IMR-90 (cell line): ENCODE results near the gene FBLN7. TPM values are rescaled to one million over a fixed set of nuclear protein-coding genes. Genes with fewer than 3 reads are reported as not detected.
A peak's percentile ranks its signal among the peaks of the same experiment; 100 is the strongest.

Experiments
- ATAC-seq: fragments of 200-7000 bp; cut with Tn5 transposase; 2 replicates; pipeline ENCODE4 v1.9.1; 2020; ENCODE audit warnings: low read depth, mild to moderate bottlenecking, moderate library complexity
- BruUV-seq: library from RNA; stranded (reverse); fragments of 400-500 nt; replicated peaks from 2 replicates; lab custom pipeline; 2021; lab: Mats Ljungman, UMichigan
- CTCF ChIA-PET: fragments of 300-600 bp; formaldehyde crosslinking; extraction: SDS; loops from one replicate; lab custom pipeline; 2021; ENCODE audit warnings: antibody characterized with exemption; lab: Yijun Ruan, JAX
- POLR2A ChIA-PET: fragments of 300-600 bp; sonication (Branson Sonifier 250); formaldehyde crosslinking; loops from one replicate; lab custom pipeline; 2022; ENCODE audit warnings: antibody characterized with exemption; ENCODE audit not compliant: unreplicated experiment; lab: Charles Lee
- DNase-seq: peaks from one replicate; pipeline ENCODE4 v3.0.0; 2013
- H2AFZ ChIP-seq: replicated peaks from 2 replicates; pipeline ENCODE3; 2013; ENCODE audit warnings: low read length, mild to moderate bottlenecking; ENCODE audit not compliant: poor library complexity
- H2AK5ac ChIP-seq: 2 replicates; pipeline ENCODE4 v1.6.1; 2013; ENCODE audit warnings: low read depth, low read length, inconsistent platforms
- H2AK9ac ChIP-seq: replicated peaks from 2 replicates; pipeline ENCODE3; 2013; ENCODE audit warnings: mild to moderate bottlenecking, low read depth, low read length, moderate library complexity; ENCODE audit not compliant: poor library complexity
- H2BK120ac ChIP-seq: 2 replicates; pipeline ENCODE4 v1.6.1; 2013; ENCODE audit warnings: low read depth, low read length, inconsistent platforms
- H2BK15ac ChIP-seq: 3 replicates; pipeline ENCODE4 v1.6.1; 2013; ENCODE audit warnings: low read depth, low read length, inconsistent platforms
- H2BK20ac ChIP-seq: 2 replicates; pipeline ENCODE4 v1.6.1; 2013; ENCODE audit warnings: low read depth, mild to moderate bottlenecking, inconsistent platforms, low read length, moderate library complexity
- H2BK5ac ChIP-seq: 2 replicates; pipeline ENCODE4 v1.6.1; 2013; ENCODE audit warnings: mild to moderate bottlenecking, low read depth, low read length, inconsistent platforms; ENCODE audit not compliant: poor library complexity, severe bottlenecking
- H3K14ac ChIP-seq: replicated peaks from 2 replicates; pipeline ENCODE4 v1.6.1; 2013; ENCODE audit warnings: low read depth, low read length, inconsistent platforms
- H3K18ac ChIP-seq: 2 replicates; pipeline ENCODE4 v1.6.1; 2013; ENCODE audit warnings: low read depth, low read length, control low read depth
- H3K23ac ChIP-seq: 2 replicates; pipeline ENCODE4 v1.6.1; 2013; ENCODE audit warnings: low read depth, low read length, inconsistent platforms
- H3K27ac ChIP-seq: 2 replicates; pipeline ENCODE4 v1.5.1; 2013; ENCODE audit warnings: mild to moderate bottlenecking, control low read depth, low read length; ENCODE audit not compliant: insufficient read depth
- H3K27me3 ChIP-seq: 2 replicates; pipeline ENCODE4 v1.6.1; 2013; ENCODE audit warnings: low read length; ENCODE audit not compliant: control insufficient read depth, insufficient read depth
- H3K36me3 ChIP-seq: 2 replicates; pipeline ENCODE4 v1.6.1; 2013; ENCODE audit warnings: low read length, mixed read lengths; ENCODE audit not compliant: control insufficient read depth, insufficient read depth
- H3K4ac ChIP-seq: 2 replicates; pipeline ENCODE4 v1.6.1; 2013; ENCODE audit warnings: low read depth, low read length, inconsistent platforms
- H3K4me1 ChIP-seq: 2 replicates; pipeline ENCODE4 v1.6.1; 2013; ENCODE audit warnings: low read length, mixed read lengths; ENCODE audit not compliant: control insufficient read depth, insufficient read depth
- H3K4me2 ChIP-seq: 2 replicates; pipeline ENCODE4 v1.6.1; 2013; ENCODE audit warnings: low read depth, mild to moderate bottlenecking, control low read depth, low read length, moderate library complexity
- H3K4me3 ChIP-seq: 2 replicates; pipeline ENCODE4 v1.5.1; 2013; ENCODE audit warnings: low read depth, mild to moderate bottlenecking, control low read depth, low read length, moderate library complexity; ENCODE audit not compliant: insufficient read depth
- H3K56ac ChIP-seq: 2 replicates; pipeline ENCODE4 v1.6.1; 2013; ENCODE audit warnings: low read length, inconsistent platforms; ENCODE audit not compliant: insufficient read depth; ENCODE audit errors: extremely low read depth
- H3K79me1 ChIP-seq, 2 experiments: 2 replicates each; pipeline ENCODE4 v1.6.1; 2013; ENCODE audit warnings: low read length in 2 of 2, inconsistent platforms in 1 of 2, low read depth in 1 of 2
- H3K9ac ChIP-seq: 2 replicates; pipeline ENCODE4 v1.6.1; 2013; ENCODE audit warnings: low read depth, low read length, control low read depth
- H3K9me1 ChIP-seq: 2 replicates; pipeline ENCODE4 v1.6.1; 2013; ENCODE audit warnings: low read length, inconsistent platforms; ENCODE audit not compliant: insufficient read depth
- H3K9me3 ChIP-seq: 2 replicates; pipeline ENCODE4 v1.6.1; 2013; ENCODE audit warnings: low read length; ENCODE audit not compliant: control insufficient read depth, insufficient read depth
- H4K20me1 ChIP-seq: 2 replicates; pipeline ENCODE4 v1.6.1; 2013; ENCODE audit warnings: low read length, inconsistent platforms; ENCODE audit not compliant: insufficient read depth
- H4K5ac ChIP-seq: 2 replicates; pipeline ENCODE4 v1.6.1; 2013; ENCODE audit warnings: mild to moderate bottlenecking, low read depth, low read length, control low read depth
- H4K8ac ChIP-seq, 2 experiments: 2 replicates each; pipeline ENCODE4 v1.6.1; 2013; ENCODE audit warnings: low read depth in 2 of 2, low read length in 2 of 2, control low read depth in 1 of 2, inconsistent platforms in 1 of 2
- H4K91ac ChIP-seq: 2 replicates; pipeline ENCODE4 v1.6.1; 2013; ENCODE audit warnings: low read depth, low read length, inconsistent platforms; ENCODE audit not compliant: insufficient read depth
- BHLHE40 ChIP-seq: fragments of 150-350 bp; IDR thresholded peaks from 2 replicates; pipeline ENCODE4 v1.6.1; 2016; ENCODE audit warnings: mild to moderate bottlenecking, low read depth, low read length
- CEBPB ChIP-seq: IDR thresholded peaks from 2 replicates; pipeline ENCODE4 v1.6.1; 2012; ENCODE audit warnings: low read depth, low read length, improper control_type of control experiment
- CHD1 ChIP-seq: IDR thresholded peaks from 2 replicates; pipeline ENCODE4 v1.6.1; 2012; ENCODE audit warnings: low read depth, low read length, improper control_type of control experiment
- FOS ChIP-seq: fragments of 150-350 bp; IDR thresholded peaks from 2 replicates; pipeline ENCODE4 v1.6.1; 2016; ENCODE audit warnings: low read depth, low read length
- MAFK ChIP-seq: IDR thresholded peaks from 2 replicates; pipeline ENCODE4 v1.6.1; 2012; ENCODE audit warnings: low read depth, low read length, improper control_type of control experiment
- MAZ ChIP-seq: IDR thresholded peaks from 2 replicates; pipeline ENCODE4 v1.6.1; 2012; ENCODE audit warnings: low read depth, mild to moderate bottlenecking, low read length, improper control_type of control experiment, moderate library complexity, borderline replicate concordance
- MXI1 ChIP-seq: IDR thresholded peaks from 2 replicates; pipeline ENCODE4 v1.6.1; 2012; ENCODE audit warnings: low read depth, mild to moderate bottlenecking, low read length, moderate library complexity, borderline replicate concordance
- NFE2L2 ChIP-seq: fragments of 150-350 bp; IDR thresholded peaks from 2 replicates; pipeline ENCODE4 v1.6.1; 2016; ENCODE audit warnings: low read depth, mild to moderate bottlenecking, low read length
- POLR2A ChIP-seq: IDR thresholded peaks from 2 replicates; pipeline ENCODE4 v1.6.1; 2012; ENCODE audit warnings: mild to moderate bottlenecking, low read depth, low read length
- RAD21 ChIP-seq: IDR thresholded peaks from 2 replicates; pipeline ENCODE4 v1.6.1; 2012; ENCODE audit warnings: low read length, improper control_type of control experiment
- RCOR1 ChIP-seq: IDR thresholded peaks from 2 replicates; pipeline ENCODE4 v1.6.1; 2012; ENCODE audit warnings: mild to moderate bottlenecking, low read length, improper control_type of control experiment; ENCODE audit not compliant: insufficient replicate concordance
- RFX5 ChIP-seq: IDR thresholded peaks from 2 replicates; pipeline ENCODE4 v1.8.0; 2012; ENCODE audit warnings: low read depth, mild to moderate bottlenecking, low read length, moderate library complexity
- SMC3 ChIP-seq: fragments of 150-350 bp; IDR thresholded peaks from 2 replicates; pipeline ENCODE4 v1.6.1; 2016; ENCODE audit warnings: low read depth, mild to moderate bottlenecking, antibody characterized with exemption, low read length, moderate library complexity
- USF2 ChIP-seq: fragments of 150-350 bp; IDR thresholded peaks from 2 replicates; pipeline ENCODE4 v1.6.1; 2017; ENCODE audit warnings: mild to moderate bottlenecking, antibody characterized with exemption, low read length, low read depth
- WGBS, 2 experiments: methylation state at CpG; one replicate each; pipeline versions ENCODE4 v1.1.5 to v1.1.7; 2013; ENCODE audit warnings: missing lambda C conversion rate in 2 of 2; ENCODE audit not compliant: insufficient read length in 1 of 2; ENCODE audit errors: extremely low coverage in 2 of 2; 5-methylcytosine and 5-hydroxymethylcytosine counted together
- dilution Hi-C: fragments of 300-500 bp; cut with HindIII; formaldehyde crosslinking; loops from one replicate; pipeline ENCODE4 v1.14.3; 2018; ENCODE audit warnings: low sequenced_read_pairs; ENCODE audit not compliant: unreplicated experiment
- in situ Hi-C: fragments of 300-500 bp; cut with MboI; formaldehyde crosslinking; loops from 3 replicates; pipeline ENCODE4 v1.14.3; 2019; ENCODE audit warnings: low sequenced_read_pairs, inconsistent platforms, mixed read lengths
- intact Hi-C: fragments of 100-400 bp; cut with micrococcal nuclease; formaldehyde crosslinking; loops from 2 replicates; pipeline ENCODE4 v1.10.0; 2022
- polyA plus RNA-seq, 3 experiments: library from polyadenylated mRNA; depleted of rRNA; stranded (reverse); fragments of >200 nt; gene quantifications; 2 replicates each; pipeline ENCODE4 v1.2.3, GENCODE V29; 2012; ENCODE audit warnings: low replicate concordance in 1 of 3
- total RNA-seq: library from RNA; depleted of rRNA; stranded (reverse); fragments of >200 nt; gene quantifications from 2 replicates; pipeline ENCODE4 v1.2.3, GENCODE V29; 2012
- TF ChIP-seq, protein P1 (sequence below): fragments of 150-350 bp; IDR thresholded peaks from 2 replicates; pipeline ENCODE4 v1.6.1; 2016; ENCODE audit warnings: low read depth, mild to moderate bottlenecking, low read length, moderate library complexity, borderline replicate concordance
- TF ChIP-seq, protein P2 (sequence below): conservative IDR thresholded peaks from 2 replicates; pipeline ENCODE4 v1.5.1; 2012; ENCODE audit warnings: mild to moderate bottlenecking, low read depth, low read length, improper control_type of control experiment

FBLN7 gene
- total and polyA plus RNA-seq, 2 of the 4 experiments (the other 2 are of a cell fraction): 0.18 to 1.2 TPM

GRCh38 chr2:112182581-112183034, 44.4 kb downstream of the FBLN7 start:
- Histone ChIP-seq H2BK15ac (no peak overlapping the region), H4K20me1 (no peaks in the 10 kb centered on the region), H2BK5ac (no peak overlapping the region), H4K8ac (no peak overlapping the region), H3K79me1 (no peaks in the 10 kb centered on the region), H3K9me1 (0 out of 2 replicates have a peak, but pooled peaks cover 3% of the 10 kb centered on the region), H3K14ac (no peak overlapping the region), H2AFZ (peak overlapping the region; percentile 39), H3K27ac (no peak overlapping the region), H2AK5ac (no peak overlapping the region), H2AK9ac (no peak overlapping the region), H4K5ac (no peak overlapping the region), H3K4me3 (no peak overlapping the region), H3K9me3 (no peaks in the 10 kb centered on the region; the same call in none of the 2 replicates), H3K36me3 (no peaks in the 10 kb centered on the region), H2BK20ac (no peak overlapping the region), H3K4ac (no peak overlapping the region), H3K4me2 (no peak overlapping the region), H3K27me3 (peaks cover 14% of the 10 kb centered on the region), H3K18ac (no peak overlapping the region), H2BK120ac (no peak overlapping the region), H4K91ac (no peak overlapping the region), H3K4me1 (no peaks in the 10 kb centered on the region), H3K23ac (no peak overlapping the region), H3K9ac (no peak overlapping the region), H3K56ac (no peak overlapping the region)
- TF ChIP-seq MAZ: no peak
- no peak for TF ChIP-seq RFX5
- TF ChIP-seq NFE2L2: no peak
- no peak for TF ChIP-seq FOS
- TF ChIP-seq MXI1: no peak
- TF ChIP-seq SMC3: no peak
- TF ChIP-seq CEBPB: no peak
- TF ChIP-seq USF2: no peak
- TF ChIP-seq CHD1: no peak
- TF ChIP-seq BHLHE40: no peak
- no peak for TF ChIP-seq POLR2A
- no peak for TF ChIP-seq RAD21
- no peak for TF ChIP-seq RCOR1
- TF ChIP-seq, protein P1, sequence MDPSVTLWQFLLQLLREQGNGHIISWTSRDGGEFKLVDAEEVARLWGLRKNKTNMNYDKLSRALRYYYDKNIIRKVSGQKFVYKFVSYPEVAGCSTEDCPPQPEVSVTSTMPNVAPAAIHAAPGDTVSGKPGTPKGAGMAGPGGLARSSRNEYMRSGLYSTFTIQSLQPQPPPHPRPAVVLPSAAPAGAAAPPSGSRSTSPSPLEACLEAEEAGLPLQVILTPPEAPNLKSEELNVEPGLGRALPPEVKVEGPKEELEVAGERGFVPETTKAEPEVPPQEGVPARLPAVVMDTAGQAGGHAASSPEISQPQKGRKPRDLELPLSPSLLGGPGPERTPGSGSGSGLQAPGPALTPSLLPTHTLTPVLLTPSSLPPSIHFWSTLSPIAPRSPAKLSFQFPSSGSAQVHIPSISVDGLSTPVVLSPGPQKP: no peak
- TF ChIP-seq, protein P2, sequence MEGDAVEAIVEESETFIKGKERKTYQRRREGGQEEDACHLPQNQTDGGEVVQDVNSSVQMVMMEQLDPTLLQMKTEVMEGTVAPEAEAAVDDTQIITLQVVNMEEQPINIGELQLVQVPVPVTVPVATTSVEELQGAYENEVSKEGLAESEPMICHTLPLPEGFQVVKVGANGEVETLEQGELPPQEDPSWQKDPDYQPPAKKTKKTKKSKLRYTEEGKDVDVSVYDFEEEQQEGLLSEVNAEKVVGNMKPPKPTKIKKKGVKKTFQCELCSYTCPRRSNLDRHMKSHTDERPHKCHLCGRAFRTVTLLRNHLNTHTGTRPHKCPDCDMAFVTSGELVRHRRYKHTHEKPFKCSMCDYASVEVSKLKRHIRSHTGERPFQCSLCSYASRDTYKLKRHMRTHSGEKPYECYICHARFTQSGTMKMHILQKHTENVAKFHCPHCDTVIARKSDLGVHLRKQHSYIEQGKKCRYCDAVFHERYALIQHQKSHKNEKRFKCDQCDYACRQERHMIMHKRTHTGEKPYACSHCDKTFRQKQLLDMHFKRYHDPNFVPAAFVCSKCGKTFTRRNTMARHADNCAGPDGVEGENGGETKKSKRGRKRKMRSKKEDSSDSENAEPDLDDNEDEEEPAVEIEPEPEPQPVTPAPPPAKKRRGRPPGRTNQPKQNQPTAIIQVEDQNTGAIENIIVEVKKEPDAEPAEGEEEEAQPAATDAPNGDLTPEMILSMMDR: no peak
- TF ChIP-seq MAFK: no peak
- ChIA-PET CTCF (no interaction called here), POLR2A (no interaction called here)
- intact Hi-C loops: no loop called here
- no TSS peak for BruUV-seq
- ATAC-seq (no peak), DNase-seq (no peak)
- WGBS, 2 experiments: no CpG with 5 or more reads among the region's 17 CpGs
- in situ Hi-C loops: no loop called here
- dilution Hi-C loops: no loop called here
